HEK293T (cell line): ENCODE measurements around the gene ANKRD33B.
"Not testable (repeated sequence)": the region's sequence is repeated elsewhere in the genome, so short reads cannot be mapped to it uniquely, and the experiment has no call there.

Experiments
- CTCF ChIA-PET: fragments of 350-600 bp; formaldehyde crosslinking; extraction: SDS; loops from one replicate; lab custom pipeline; 2021; ENCODE audit warnings: antibody characterized with exemption, inconsistent platforms; lab: Yijun Ruan, JAX
- POLR2A ChIA-PET: fragments of 350-600 bp; formaldehyde crosslinking; extraction: SDS; loops from one replicate; lab custom pipeline; 2020; ENCODE audit warnings: antibody characterized with exemption, inconsistent platforms; lab: Yijun Ruan, JAX
- DNase-seq: peaks from one replicate; pipeline ENCODE4 v3.0.0; 2012; ENCODE audit warnings: mixed read lengths; ENCODE audit errors: extremely low spot score
- ARNT ChIP-seq: fragments of 450-650 bp; IDR thresholded peaks from 2 replicates; pipeline ENCODE4 v1.6.1; 2017; ENCODE audit warnings: mild to moderate bottlenecking
- BHLHE40 ChIP-seq: fragments of 450-650 bp; IDR thresholded peaks from 2 replicates; pipeline ENCODE4 v1.6.1; 2016; ENCODE audit warnings: mild to moderate bottlenecking, moderate library complexity, borderline replicate concordance
- CTBP1 ChIP-seq: fragments of 450-650 bp; IDR thresholded peaks from 2 replicates; pipeline ENCODE4 v1.6.1; 2016; ENCODE audit warnings: borderline replicate concordance
- ELF4 ChIP-seq: fragments of 450-650 bp; IDR thresholded peaks from 2 replicates; pipeline ENCODE4 v1.6.1; 2017; ENCODE audit warnings: antibody characterized with exemption
- FOXA1 ChIP-seq: fragments of 450-650 bp; IDR thresholded peaks from 2 replicates; pipeline ENCODE4 v1.6.1; 2016; ENCODE audit warnings: mild to moderate bottlenecking
- FOXK2 ChIP-seq: fragments of 450-650 bp; IDR thresholded peaks from 2 replicates; pipeline ENCODE4 v1.6.1; 2016; ENCODE audit warnings: mild to moderate bottlenecking
- FOXM1 ChIP-seq: fragments of 450-650 bp; IDR thresholded peaks from 2 replicates; pipeline ENCODE4 v1.6.1; 2017; ENCODE audit warnings: mild to moderate bottlenecking, borderline replicate concordance
- HDGF ChIP-seq: fragments of 450-650 bp; IDR thresholded peaks from 2 replicates; pipeline ENCODE4 v1.6.1; 2017; ENCODE audit warnings: antibody characterized with exemption, borderline replicate concordance
- L3MBTL2 ChIP-seq: fragments of 450-650 bp; conservative IDR thresholded peaks from 2 replicates; pipeline ENCODE4 v1.6.1; 2016; ENCODE audit warnings: mild to moderate bottlenecking
- LEF1 ChIP-seq: fragments of 450-650 bp; IDR thresholded peaks from 2 replicates; pipeline ENCODE4 v1.6.1; 2017; ENCODE audit warnings: mild to moderate bottlenecking, borderline replicate concordance
- NFRKB ChIP-seq: fragments of 450-650 bp; IDR thresholded peaks from 2 replicates; pipeline ENCODE4 v1.6.1; 2016; ENCODE audit warnings: mild to moderate bottlenecking, moderate library complexity
- PKNOX1 ChIP-seq: fragments of 450-650 bp; IDR thresholded peaks from 2 replicates; pipeline ENCODE4 v1.6.1; 2016
- SP1 ChIP-seq: fragments of 450-650 bp; IDR thresholded peaks from 2 replicates; pipeline ENCODE4 v1.6.1; 2017
- SUZ12 ChIP-seq: fragments of 450-650 bp; IDR thresholded peaks from 2 replicates; pipeline ENCODE4 v1.6.1; 2016; ENCODE audit warnings: mild to moderate bottlenecking
- TARDBP ChIP-seq: fragments of 450-650 bp; IDR thresholded peaks from 2 replicates; pipeline ENCODE4 v1.6.1; 2016
- ZNF384 ChIP-seq: fragments of 450-650 bp; IDR thresholded peaks from 2 replicates; pipeline ENCODE4 v1.6.1; 2016

Gene ANKRD33B

GRCh38 chr5:10634050-10634449, 70.2 kb downstream of the ANKRD33B start:
- ChIA-PET POLR2A (no interaction called here), CTCF (no interaction called here)
- no peak for TF ChIP-seq FOXM1
- no peak for DNase-seq

- CTCF ChIA-PET = no interaction called here
- POLR2A ChIA-PET = no interaction called here
- TF ChIP-seq FOXM1 (no peak), ARNT (no peak), HDGF (no peak), ELF4 (no peak), FOXK2 (no peak), FOXA1 (no peak), NFRKB (no peak), SUZ12 (no peak)
Measured at GRCh38 chr5:10634562-10634961, 70.7 kb downstream of the ANKRD33B start.

GRCh38 chr5:10635257-10635866, 71.5 kb downstream of the ANKRD33B start:
- ChIA-PET POLR2A (no interaction called here), CTCF (interaction anchor here (1.2 to 2.2 kb wide), 2 partner anchors 7 to 186 kb away, joined by 3 to 10 read pairs; no protein-coding TSS in a partner anchor)
- DNase-seq = no peak
- TF ChIP-seq ARNT = no peak
- no peak for TF ChIP-seq FOXM1
- no peak for TF ChIP-seq SUZ12
- no peak for TF ChIP-seq SP1

More at GRCh38 chr5:10634562-10634961, 70.7 kb downstream of the ANKRD33B start:
- no peak for DNase-seq

GRCh38 chr5:10635867-10636350, 72.0 kb downstream of the ANKRD33B start:
- DNase-seq = no peak
- ChIA-PET POLR2A (no interaction called here), CTCF (interaction anchor here (1.2 to 2.2 kb wide), 2 partner anchors 8 to 187 kb away, joined by 3 to 10 read pairs; no protein-coding TSS in a partner anchor)
- TF ChIP-seq LEF1 (no peak), L3MBTL2 (no peak), ARNT (no peak), CTBP1 (no peak), ZNF384 (no peak), SUZ12 (no peak), SP1 (no peak), ELF4 (no peak), NFRKB (no peak), FOXK2 (no peak), BHLHE40 (no peak), HDGF (no peak), TARDBP (no peak), PKNOX1 (no peak), FOXA1 (no peak), FOXM1 (no peak)

- ChIA-PET POLR2A (no interaction called here), CTCF (interaction anchor here (1.2 to 2.2 kb wide), 2 partner anchors 9 to 188 kb away, joined by 3 to 10 read pairs; no protein-coding TSS in a partner anchor)
- DNase-seq = no peak
- no peak for TF ChIP-seq TARDBP
- TF ChIP-seq SUZ12 = no peak
- no peak for TF ChIP-seq L3MBTL2
- no peak for TF ChIP-seq HDGF
- no peak for TF ChIP-seq LEF1
- no peak for TF ChIP-seq ARNT
- no peak for TF ChIP-seq ELF4
Measured at GRCh38 chr5:10636363-10637142, 72.7 kb downstream of the ANKRD33B start.

- ChIA-PET CTCF (no interaction called here), POLR2A (no interaction called here)
- TF ChIP-seq PKNOX1 (no peak), FOXM1 (no peak), NFRKB (no peak), ZNF384 (no peak), LEF1 (no peak), L3MBTL2 (no peak), TARDBP (no peak), HDGF (no peak), BHLHE40 (no peak), SP1 (no peak), SUZ12 (no peak), ELF4 (no peak), FOXK2 (no peak), FOXA1 (no peak), ARNT (no peak), CTBP1 (no peak)
- DNase-seq = no peak
Measured at GRCh38 chr5:10637944-10638343, 74.1 kb downstream of the ANKRD33B start.

- POLR2A ChIA-PET, CTCF ChIA-PET, DNase-seq: not testable (repeated sequence)
Measured at GRCh38 chr5:10638723-10639122, 74.9 kb downstream of the ANKRD33B start.
